Stimulated activated CD4-positive, alpha-beta T cell treated with anti-CD3 and anti-CD28 coated beads, Interleukin-15, amount 100 ng/mL, for 48 hours (primary cell): ENCODE data around the gene CRB2.

ENCODE experiments used
- DNase-seq, 2 donors: peaks; one replicate each; pipeline ENCODE4 v3.0.0-alpha.2; 2020; ENCODE audit warnings: low read depth in 2 of 2

Gene CRB2

DNA sequence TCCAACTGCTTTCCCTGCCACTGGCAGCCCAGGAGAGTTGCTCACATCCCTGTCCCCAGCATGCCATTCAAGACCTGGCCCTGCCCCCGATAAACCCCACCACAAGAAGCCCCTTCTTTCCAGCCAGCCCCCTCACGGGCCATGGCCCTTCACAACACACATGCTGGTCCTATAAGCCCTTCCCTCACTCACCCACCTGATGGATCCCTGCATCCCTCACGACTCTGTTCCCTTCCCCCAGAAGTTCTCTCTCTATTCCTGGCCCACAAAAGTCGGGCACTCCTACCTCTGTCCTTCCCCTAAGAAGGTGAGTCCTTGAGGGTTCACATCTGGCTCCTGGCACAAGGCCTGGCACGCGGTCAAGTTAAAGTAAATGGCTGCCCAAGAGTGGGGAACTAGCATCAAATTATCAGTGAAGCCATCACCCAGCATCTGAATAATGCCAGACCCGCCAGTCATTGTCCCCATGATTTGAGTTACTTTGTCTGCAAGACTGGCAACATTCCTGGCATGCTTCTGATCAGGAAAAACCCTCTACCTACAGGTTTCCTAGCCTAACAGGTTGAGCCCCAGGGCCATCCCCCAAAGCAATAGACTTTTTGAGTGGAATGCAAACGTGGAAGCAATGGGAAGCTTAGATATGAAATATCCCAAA is 65.9 kb downstream of the CRB2 start:
- no peak for DNase-seq

GRCh38 chr9:123422635-123423310 is 66.8 kb downstream of the CRB2 start:
- no peak for DNase-seq

- DNase-seq: no peak
These were observed 67.3 kb downstream of the CRB2 start for GRCh38 chr9:123423311-123423640.

DNA sequence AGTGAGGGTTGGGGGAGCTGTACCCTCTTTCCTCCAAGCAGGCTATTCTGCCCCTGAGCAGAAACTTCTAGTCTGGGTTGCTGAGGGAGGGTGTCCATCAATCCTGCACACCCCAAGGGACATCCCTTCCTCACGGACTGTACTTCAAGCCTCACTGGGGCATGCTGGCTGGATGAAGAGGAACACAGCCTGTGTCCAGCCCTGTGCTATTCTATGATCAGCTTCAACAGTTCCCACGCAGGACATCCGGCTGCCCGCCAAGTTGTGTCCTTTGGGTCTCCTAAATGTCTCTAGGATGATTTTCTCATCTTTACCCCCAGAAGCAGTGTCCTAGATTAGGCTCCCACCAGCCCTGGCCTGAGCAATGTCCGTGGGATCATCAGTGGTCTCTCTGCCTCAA is 68.1 kb downstream of the CRB2 start:
- no peak for DNase-seq

GRCh38 chr9:123424552-123425225 is 68.7 kb downstream of the CRB2 start:
- no peak for DNase-seq

GRCh38 chr9:123425261-123425821 is 69.3 kb downstream of the CRB2 start:
- no peak for DNase-seq

DNA sequence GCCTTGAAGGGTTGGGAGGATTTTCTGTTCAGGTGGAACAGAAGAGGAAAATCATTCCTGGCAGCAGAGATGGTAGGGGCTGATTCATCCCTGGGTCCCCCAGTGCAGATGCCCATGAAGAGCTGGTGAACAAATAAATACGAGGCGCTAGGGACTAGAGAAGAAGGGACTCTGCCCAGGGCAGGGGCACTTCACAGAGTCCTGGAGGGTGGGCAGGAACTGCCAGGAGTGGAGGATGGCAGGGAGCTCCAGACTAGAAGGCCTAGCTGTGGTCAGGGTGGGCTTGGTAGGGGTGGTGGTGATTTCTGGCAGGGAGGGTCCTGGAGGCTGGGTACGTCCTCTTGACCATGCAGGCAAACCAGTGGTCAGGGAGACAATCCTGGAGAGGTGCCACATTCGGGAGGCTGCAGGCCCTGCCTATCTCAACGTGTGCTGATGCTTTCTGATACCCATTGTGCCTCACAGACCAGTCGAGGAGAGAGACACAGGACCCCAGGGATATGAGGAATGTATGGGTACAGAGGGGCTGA is 69.9 kb downstream of the CRB2 start:
- no peak for DNase-seq

- no peak for DNase-seq
These were observed 70.4 kb downstream of the CRB2 start for GRCh38 chr9:123426406-123426805.
